Measurements from ENCODE around the gene RIOK1. TPM values are rescaled to one million over a fixed set of nuclear protein-coding genes. Genes with fewer than 3 reads are reported as not detected.
A peak's percentile ranks its signal among the peaks of the same experiment; 100 is the strongest.
"Not testable (repeated sequence)": the region's sequence is repeated elsewhere in the genome, so short reads cannot be mapped to it uniquely, and the experiment has no call there.

Gene RIOK1
- 26.5 TPM for total RNA-seq

DNA sequence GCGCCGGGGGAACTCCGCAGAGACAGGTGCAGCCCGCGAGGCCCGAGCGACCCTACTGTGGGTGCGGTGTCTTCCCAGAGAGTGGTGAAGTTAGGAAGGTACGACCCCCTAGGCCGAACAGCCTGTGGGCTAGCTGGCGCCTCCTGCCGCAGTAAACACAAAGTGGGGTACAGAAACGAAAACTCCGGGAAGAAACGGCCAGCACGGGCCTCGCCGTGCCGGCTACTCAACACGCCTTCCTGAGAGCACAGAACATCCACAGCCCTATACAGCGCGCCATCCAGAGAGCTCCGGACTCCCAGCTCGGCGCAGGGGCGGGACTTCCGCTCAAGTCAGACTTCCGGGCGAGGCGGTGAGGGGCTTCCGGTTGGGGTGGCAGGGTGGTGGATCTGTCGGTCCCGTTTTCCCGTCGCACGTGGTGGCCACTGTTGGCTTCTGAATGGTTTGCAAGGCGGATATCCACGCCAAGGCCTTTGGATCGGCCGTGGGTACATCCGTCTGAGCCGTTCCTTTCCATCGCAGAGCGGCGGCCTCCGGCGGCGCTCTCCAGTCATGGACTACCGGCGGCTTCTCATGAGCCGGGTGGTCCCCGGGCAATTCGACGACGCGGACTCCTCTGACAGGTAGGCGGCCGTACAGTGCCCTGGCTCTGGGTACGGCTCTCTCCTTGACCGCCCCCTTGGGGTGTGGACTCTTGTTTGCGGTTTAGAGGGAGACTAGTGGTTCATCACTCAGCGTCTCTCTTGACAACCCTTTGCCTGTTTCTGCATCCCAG lies at the start of gene RIOK1, which contains the start of gene CAGE1:
Gene RIOK1 (plus strand): TSS at position 358 of the 775 bp plus-strand sequence. CDS start 195 bp downstream, at position 553.
Gene CAGE1 (minus strand): TSS at position 292 of the 775 bp plus-strand sequence. CDS start 2,569 bp downstream, outside the sequence.
- FAIRE-seq (no peak), DNase-seq (ENCODE audit: low spot score in 2 of 2) (peak; percentile 66 to 90)

DNA sequence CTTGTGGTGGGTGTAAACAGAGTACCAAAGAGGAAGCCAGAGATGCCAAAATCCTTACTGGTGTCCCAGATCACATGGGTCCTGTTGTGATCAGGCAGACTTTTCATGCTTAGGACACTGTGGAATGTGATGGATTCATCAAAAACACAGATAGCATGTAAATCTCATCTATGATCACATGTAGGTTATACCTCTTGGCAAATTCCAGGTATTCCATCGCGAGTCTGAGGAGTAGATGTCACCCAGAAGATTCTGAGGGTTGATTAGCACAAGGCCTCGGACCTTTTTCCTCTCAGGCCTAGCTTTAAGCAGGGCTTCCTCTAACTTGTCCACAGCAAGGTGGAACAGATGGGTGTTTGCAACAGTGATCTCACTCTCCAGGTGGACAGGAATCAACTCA lies 48.3 kb upstream of the RIOK1 start:
- DNase-seq (ENCODE audit: low spot score in 2 of 2): no peak
- FAIRE-seq: no peak

- FAIRE-seq (no peak), DNase-seq (ENCODE audit: low spot score in 2 of 2) (no peak)
Measured at GRCh38 chr6:7341989-7342742, 47.4 kb upstream of the RIOK1 start.

DNA sequence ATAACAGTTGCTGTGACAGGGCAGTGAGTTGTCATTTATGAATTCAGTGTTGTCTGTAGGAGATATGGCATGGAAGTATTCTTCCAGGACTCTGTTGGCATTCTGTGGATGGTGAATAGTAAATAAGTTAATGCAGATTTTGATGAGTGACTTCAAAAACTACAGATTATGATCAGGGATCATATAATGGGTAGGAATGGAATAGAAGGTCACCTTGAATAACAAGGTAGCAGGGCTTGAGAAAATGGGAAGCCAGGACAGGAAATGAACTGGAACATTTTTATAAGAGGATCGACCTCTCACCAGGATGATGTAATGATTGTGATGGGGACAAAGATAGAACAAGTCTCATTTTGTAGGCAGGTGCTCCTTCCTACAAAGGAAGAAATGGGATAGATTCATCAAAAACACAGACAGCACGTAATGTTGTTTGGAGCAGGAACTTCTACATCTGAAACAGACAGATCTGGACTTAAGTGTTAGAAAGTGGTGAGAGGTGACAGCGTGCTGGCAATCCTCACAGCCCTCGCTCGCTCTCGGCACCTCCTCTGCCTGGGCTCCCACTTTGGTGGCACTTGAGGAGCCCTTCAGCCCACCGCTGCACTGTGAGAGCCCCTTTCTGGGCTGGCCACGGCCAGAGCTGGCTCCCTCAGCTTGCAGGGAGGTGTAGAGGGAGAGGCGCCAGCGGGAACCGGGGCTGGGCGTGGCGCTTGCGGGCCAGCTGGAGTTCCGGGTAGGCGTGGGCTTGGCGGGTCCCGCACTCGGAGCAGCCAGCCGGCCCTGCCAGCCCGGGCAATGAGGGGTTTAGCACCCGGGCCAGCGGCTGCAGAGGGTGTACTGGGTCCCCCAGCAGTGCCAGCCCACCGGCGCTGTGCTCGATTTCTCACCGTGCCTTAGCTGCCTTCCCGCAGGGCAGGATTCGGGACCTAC lies 45.8 kb upstream of the RIOK1 start:
- DNase-seq (ENCODE audit: low spot score in 2 of 2) (no peak), FAIRE-seq (no peak)

DNA sequence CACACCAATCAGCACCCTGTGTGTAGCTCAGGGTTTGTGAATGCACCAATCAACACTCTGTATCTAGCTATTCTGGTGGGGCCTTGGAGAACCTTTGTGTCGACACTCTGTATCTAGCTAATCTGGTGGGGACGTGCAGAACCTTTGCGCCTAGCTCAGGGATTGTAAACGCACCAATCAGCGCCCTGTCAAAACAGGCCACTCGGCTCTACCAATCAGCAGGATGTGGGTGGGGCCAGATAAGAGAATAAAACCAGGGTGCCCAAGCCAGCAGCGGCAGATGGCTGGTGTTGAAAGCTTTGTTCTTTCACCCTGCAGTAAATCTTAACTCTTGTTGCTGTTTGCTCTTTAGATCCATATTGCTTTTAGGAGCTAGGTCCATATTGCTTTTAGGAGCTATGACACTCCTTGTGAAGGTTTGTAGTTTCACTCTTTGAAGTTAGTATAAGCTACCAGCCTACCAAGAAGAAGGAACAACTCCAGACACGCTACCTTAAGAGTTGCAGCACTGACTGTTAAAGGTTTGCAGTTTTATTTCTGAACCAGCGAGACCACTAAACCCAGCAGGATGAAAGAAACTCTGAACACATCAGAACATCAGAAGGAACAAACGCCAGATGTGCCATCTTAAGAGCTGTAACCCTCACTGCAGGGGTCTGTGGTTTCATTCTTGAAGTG lies 44.7 kb upstream of the RIOK1 start:
- not testable (repeated sequence) for FAIRE-seq; DNase-seq (ENCODE audit: low spot score in 2 of 2)

- not testable (repeated sequence) for FAIRE-seq; DNase-seq (ENCODE audit: low spot score in 2 of 2)
Measured at GRCh38 chr6:7347551-7347997, 42.0 kb upstream of the RIOK1 start.

DNA sequence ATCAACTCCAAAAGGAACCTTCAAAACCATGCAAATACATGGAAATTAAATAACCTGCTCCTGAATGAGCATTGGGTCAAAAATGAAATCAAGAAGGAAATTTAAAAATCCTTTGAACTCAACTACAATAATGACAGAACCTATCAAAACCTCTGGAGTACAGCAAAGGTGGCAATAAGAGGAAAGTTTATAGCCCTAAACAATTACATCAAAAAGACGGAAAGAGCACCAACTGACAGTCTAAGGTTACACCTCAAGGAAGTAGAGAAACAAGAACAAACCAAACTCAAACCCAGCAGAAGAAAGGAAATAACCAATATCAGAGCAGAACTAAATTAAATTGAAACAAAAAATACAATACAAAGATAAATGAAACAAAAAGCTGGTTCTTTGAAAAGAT lies 39.0 kb upstream of the RIOK1 start:
- not testable (repeated sequence) for FAIRE-seq; DNase-seq (ENCODE audit: low spot score in 2 of 2)

DNA sequence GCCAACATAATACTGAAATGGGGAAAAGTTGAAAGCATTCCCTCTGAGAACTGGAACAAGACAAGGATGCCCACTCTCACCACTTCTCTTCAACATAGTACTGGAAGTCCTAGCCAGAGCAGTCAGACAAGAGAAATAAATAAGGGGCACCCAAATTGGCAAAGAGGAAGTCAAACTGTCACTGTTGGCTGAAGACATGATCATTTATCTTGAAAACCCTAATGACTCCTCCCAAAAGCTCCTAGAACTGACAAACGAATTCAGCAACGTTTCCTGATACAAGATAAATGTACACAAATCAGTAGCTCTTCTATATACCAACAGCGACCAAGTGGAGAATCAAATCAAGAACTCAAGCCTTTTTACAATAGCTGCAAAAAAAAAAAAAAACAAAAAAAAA lies 37.7 kb upstream of the RIOK1 start:
- DNase-seq (ENCODE audit: low spot score in 2 of 2); FAIRE-seq: not testable (repeated sequence)

GRCh38 chr6:7367408-7367807 lies 22.2 kb upstream of the RIOK1 start:
- no peak for FAIRE-seq

DNA sequence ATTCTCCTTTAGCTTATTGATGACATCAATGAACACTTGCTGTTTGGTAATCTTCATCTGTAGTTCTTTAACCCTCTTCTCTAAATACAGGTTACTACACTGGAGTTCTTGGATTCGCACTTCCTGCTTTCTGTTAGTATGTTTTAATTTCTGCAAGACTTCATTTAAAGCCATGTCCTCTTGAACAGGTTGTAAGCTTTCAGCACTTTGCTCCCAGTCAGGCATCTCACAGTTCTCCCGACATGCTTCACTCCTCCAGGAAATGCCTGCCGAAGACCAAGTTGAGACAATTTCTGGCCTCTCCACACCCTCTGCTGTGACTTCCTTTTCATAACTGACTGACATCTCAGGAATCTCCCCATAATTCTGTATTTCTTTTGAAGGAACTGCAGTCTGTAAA lies 15.9 kb upstream of the RIOK1 start:
- FAIRE-seq: no peak

More at GRCh38 chr6:7367408-7367807, 22.2 kb upstream of the RIOK1 start:
- DNase-seq (ENCODE audit: low spot score in 2 of 2): no peak

GRCh38 chr6:7377961-7378360 lies 11.6 kb upstream of the RIOK1 start:
- DNase-seq (ENCODE audit: low spot score in 2 of 2) (no peak), FAIRE-seq (no peak)

More for the DNA sequence above, 15.9 kb upstream of the RIOK1 start:
- no peak for DNase-seq (ENCODE audit: low spot score in 2 of 2)

DNA sequence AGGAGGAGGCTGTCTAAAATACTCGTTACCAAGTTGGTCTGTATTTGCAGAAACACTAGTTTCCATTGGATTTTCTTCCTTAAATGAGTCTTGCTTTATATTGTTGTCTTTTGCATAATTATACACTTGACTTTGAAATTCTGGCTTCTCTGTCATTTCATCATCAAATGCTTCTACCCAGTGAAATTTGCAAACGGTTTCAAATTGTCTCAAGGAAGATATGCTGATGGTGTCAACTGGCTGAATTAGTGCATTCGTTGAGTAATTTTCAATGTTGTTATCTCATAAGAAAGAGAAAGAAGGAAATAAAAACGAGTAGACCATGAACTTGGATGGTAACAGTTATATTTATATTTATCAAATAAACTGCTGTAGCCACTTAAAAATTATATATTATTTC lies 10.9 kb upstream of the RIOK1 start:
- no peak for FAIRE-seq
- no peak for DNase-seq (ENCODE audit: low spot score in 2 of 2)

- DNase-seq (ENCODE audit: low spot score in 2 of 2): no peak
- no peak for FAIRE-seq
Measured at GRCh38 chr6:7381092-7381491, 8.5 kb upstream of the RIOK1 start.

DNA sequence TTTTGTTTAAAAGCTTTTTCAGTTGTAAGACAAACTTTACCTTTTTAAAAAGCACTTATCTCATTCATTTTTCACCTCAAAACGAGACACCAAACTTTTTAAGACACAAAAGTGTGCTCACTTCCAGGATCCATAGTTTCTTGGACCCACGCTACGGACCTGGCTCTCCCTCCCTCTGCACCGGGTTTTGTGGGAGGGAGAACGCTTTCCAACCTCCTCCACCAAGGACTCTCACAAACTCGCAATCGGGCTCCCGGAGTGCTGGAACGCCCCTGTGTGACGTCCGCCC lies 502 bp upstream of the RIOK1 start:
- no peak for FAIRE-seq
- DNase-seq (ENCODE audit: low spot score in 2 of 2): peak; percentile 7 to 50

DNA sequence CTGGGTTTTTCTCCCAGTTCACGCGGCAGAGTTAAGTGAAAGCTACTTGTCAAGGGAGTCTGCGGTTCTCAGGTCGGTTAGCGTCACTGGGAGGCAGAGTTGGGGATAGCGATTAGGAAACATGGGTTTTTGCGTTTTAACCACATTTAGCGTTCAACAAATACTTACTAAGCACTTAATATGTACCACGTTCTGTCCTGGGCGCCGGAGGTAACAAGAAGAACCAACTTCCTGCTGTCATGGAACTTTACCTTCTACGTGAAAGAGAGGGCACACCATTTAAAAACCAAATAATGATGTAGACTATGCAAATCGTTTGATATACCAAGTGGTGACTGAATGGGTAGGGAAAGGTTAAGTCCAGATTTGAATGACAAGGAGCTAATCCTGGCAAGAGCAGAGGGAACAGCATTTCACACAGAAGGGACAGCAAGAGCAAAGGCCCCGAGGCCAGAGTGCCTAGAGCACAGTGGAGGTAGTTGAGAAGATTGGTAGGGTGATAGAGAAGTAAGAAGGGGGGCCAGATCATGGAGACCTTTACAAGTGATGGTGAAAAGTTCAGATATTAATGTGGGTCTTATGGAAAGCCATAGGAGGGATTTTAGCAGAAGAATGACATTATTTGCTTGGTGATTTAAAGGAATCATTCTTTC lies 744 bp downstream of the RIOK1 start:
- DNase-seq (ENCODE audit: low spot score in 2 of 2) (no peak), FAIRE-seq (no peak)

DNA sequence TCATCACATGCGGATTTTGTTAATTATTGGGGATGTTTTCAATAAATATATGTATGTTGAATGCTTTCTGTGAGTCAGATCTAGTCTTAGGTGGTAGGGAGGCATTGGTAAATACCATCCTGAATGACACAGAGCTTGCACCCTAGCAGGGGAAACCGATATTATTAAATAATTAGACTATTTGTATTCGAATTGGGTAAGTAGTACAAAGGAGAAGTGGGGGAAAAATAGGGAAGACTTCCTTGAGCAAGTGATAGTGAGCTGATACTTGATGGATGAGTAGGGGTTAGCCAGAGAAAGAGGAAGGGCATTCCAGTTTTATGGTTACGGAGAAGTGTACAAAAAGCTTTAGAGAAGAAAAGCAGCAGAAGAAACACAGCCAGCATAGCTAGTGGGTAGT lies 1.5 kb downstream of the RIOK1 start:
- DNase-seq (ENCODE audit: low spot score in 2 of 2) (no peak), FAIRE-seq (no peak)

DNA sequence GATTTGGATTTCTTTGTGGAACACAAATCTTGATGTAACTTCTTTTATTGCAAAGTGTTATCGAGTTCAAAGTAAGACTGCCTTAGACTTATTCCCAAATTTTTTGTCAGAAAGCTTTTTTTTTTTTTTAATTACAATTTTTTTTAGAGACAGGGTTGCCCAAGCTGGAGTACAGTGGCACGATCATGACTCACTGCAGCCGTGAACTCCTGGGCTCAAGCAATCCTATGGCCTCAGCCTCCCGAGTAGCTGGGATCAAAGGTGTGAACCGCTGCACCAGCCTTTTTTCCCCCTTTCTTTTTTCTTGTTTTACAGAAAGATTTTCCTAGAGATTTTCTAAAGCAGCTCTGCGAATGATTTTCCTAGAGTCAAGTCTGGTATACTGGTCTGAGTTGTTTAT lies 2.8 kb downstream of the RIOK1 start:
- no peak for FAIRE-seq
- DNase-seq (ENCODE audit: low spot score in 2 of 2): no peak

- FAIRE-seq: no peak
- DNase-seq (ENCODE audit: low spot score in 2 of 2): no peak
Measured at GRCh38 chr6:7401075-7401474, 11.5 kb downstream of the RIOK1 start.

- FAIRE-seq (no peak), DNase-seq (ENCODE audit: low spot score in 2 of 2) (no peak)
Measured at GRCh38 chr6:7402716-7403115, 13.1 kb downstream of the RIOK1 start.
